OCI-LY1 (cell line): ENCODE data around the gene MYO1D.

Source experiments
- CTCF ChIP-seq: fragments of 200-600 bp; sonication (generic), shearing (Covaris generic); IDR thresholded peaks from 2 replicates; pipeline ENCODE4 v1.5.1; 2017; ENCODE audit warnings: mild to moderate bottlenecking, antibody characterized with exemption, low read length, moderate library complexity, mixed read lengths
- EZH2 ChIP-seq: fragments of 200-600 bp; sonication (generic), shearing (Covaris generic); IDR thresholded peaks from 2 replicates; pipeline ENCODE4 v1.8.0; 2017; ENCODE audit warnings: borderline replicate concordance, mixed run types, mild to moderate bottlenecking, antibody characterized with exemption, low read length, moderate library complexity, mixed read lengths

GRCh38 chr17:32672711-32673110, 204.2 kb downstream of the MYO1D start:
- no peak for TF ChIP-seq CTCF
- TF ChIP-seq EZH2, result no peak
